ENCODE measurements around the gene ROBO4.

The ROBO4 gene

DNA sequence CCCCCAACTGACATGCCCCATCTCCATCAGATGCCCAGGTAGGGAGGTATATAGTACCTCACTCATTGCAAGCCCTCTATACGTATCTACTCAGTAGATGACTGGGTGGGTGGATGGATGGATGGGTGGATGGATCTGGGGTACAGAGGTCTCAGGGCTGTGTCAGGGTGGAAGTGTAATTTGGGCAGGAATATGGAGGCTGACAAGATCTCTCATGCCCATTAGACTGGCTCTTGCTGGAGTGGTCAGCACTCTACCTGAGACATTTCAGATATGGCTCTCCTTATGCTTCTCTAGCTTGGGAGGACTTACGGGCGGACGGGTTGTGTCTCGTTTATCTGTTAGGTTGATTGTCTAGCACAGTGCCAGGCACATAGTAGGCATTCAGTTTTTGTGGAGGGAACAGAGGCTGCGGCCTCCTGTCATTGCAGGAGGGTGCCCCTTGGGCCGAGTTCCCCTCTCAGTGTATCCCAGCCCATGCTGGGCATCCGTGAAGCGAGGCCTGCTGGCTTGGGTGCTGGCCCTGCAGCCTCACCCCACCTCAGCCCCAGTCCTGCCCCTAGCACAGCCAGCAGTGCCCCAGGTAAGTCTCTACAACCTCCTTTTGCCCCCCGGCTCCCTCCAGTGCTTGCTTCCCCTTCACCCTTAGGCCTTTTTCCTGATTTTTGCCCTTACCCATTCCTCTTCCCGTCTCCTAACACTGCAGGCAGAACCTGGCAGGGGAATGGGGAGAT lies 18.7 kb downstream of the ROBO4 start:
- TF ChIP-seq PPARA (CRISPR knock-in tag; IDR thresholded peaks at IDR 0.05; ENCODE audit: borderline replicate concordance), result no peak
- TF ChIP-seq RARB (CRISPR knock-in tag; IDR thresholded peaks at IDR 0.05), result no peak
- TF ChIP-seq, protein P1, sequence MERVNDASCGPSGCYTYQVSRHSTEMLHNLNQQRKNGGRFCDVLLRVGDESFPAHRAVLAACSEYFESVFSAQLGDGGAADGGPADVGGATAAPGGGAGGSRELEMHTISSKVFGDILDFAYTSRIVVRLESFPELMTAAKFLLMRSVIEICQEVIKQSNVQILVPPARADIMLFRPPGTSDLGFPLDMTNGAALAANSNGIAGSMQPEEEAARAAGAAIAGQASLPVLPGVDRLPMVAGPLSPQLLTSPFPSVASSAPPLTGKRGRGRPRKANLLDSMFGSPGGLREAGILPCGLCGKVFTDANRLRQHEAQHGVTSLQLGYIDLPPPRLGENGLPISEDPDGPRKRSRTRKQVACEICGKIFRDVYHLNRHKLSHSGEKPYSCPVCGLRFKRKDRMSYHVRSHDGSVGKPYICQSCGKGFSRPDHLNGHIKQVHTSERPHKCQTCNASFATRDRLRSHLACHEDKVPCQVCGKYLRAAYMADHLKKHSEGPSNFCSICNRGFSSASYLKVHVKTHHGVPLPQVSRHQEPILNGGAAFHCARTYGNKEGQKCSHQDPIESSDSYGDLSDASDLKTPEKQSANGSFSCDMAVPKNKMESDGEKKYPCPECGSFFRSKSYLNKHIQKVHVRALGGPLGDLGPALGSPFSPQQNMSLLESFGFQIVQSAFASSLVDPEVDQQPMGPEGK (CRISPR knock-in tag; IDR thresholded peaks at IDR 0.05; ENCODE audit: borderline replicate concordance), result no peak
- TF ChIP-seq ESRRG (CRISPR knock-in tag; IDR thresholded peaks at IDR 0.05), result no peak
- TF ChIP-seq TCF4 (CRISPR knock-in tag; IDR thresholded peaks at IDR 0.05; ENCODE audit: borderline replicate concordance), result no peak
- no peak for ATAC-seq

DNA sequence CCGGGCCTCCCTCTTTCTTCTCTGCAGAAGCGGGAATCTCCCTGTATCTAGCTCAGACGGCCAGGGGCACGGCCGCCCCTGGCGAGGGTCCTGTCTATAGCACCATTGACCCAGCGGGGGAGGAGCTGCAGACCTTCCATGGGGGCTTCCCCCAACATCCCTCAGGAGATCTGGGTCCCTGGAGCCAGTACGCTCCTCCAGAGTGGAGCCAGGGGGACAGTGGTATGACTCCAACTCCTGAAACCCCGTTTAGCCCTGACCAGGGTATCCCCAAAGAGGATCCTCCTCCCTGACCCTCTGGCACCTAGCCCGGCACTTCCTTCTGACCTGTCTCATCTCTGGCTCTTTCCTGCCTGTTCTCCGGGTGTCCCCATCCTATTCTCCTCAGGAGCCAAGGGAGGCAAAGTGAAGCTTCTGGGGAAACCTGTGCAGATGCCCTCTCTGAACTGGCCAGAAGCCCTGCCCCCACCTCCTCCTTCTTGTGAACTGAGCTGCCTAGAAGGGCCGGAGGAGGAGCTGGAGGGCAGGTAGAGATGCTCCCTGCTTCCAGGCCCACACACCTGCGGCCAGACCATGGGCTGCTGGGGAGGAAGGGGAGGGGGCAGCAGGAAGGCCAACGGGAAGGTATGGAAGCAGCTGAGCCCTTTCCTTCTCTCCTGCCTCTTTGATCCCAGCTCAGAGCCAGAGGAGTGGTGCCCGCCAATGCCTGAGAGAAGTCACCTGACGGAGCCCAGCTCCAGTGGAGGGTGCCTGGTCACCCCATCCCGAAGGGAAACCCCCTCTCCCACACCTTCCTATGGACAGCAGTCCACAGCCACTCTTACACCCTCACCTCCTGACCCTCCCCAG lies 19.5 kb downstream of the ROBO4 start:
- no peak for ATAC-seq
- TF ChIP-seq CSDC2 (CRISPR knock-in tag; IDR thresholded peaks at IDR 0.05) (no peak), PPARA (CRISPR knock-in tag; IDR thresholded peaks at IDR 0.05; ENCODE audit: borderline replicate concordance) (no peak), BACH2 (CRISPR knock-in tag; IDR thresholded peaks at IDR 0.05; ENCODE audit: borderline replicate concordance) (no peak), ZNF8 (CRISPR knock-in tag; IDR thresholded peaks at IDR 0.05) (no peak), ISL1 (CRISPR knock-in tag; IDR thresholded peaks at IDR 0.05) (no peak), RARB (CRISPR knock-in tag; IDR thresholded peaks at IDR 0.05) (no peak), GLIS3 (CRISPR knock-in tag; IDR thresholded peaks at IDR 0.05) (no peak), ARNTL (CRISPR knock-in tag; IDR thresholded peaks at IDR 0.05; ENCODE audit: borderline replicate concordance, low read depth) (no peak), ZC3H10 (CRISPR knock-in tag; IDR thresholded peaks at IDR 0.05) (no peak)
- TF ChIP-seq, protein P2, sequence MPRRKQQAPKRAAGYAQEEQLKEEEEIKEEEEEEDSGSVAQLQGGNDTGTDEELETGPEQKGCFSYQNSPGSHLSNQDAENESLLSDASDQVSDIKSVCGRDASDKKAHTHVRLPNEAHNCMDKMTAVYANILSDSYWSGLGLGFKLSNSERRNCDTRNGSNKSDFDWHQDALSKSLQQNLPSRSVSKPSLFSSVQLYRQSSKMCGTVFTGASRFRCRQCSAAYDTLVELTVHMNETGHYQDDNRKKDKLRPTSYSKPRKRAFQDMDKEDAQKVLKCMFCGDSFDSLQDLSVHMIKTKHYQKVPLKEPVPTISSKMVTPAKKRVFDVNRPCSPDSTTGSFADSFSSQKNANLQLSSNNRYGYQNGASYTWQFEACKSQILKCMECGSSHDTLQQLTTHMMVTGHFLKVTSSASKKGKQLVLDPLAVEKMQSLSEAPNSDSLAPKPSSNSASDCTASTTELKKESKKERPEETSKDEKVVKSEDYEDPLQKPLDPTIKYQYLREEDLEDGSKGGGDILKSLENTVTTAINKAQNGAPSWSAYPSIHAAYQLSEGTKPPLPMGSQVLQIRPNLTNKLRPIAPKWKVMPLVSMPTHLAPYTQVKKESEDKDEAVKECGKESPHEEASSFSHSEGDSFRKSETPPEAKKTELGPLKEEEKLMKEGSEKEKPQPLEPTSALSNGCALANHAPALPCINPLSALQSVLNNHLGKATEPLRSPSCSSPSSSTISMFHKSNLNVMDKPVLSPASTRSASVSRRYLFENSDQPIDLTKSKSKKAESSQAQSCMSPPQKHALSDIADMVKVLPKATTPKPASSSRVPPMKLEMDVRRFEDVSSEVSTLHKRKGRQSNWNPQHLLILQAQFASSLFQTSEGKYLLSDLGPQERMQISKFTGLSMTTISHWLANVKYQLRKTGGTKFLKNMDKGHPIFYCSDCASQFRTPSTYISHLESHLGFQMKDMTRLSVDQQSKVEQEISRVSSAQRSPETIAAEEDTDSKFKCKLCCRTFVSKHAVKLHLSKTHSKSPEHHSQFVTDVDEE (CRISPR knock-in tag; IDR thresholded peaks at IDR 0.05), result no peak

GRCh38 chr11:124877631-124877909 lies 20.1 kb downstream of the ROBO4 start:
- ATAC-seq, result no peak
- TF ChIP-seq, protein P2 (CRISPR knock-in tag; IDR thresholded peaks at IDR 0.05), result no peak
- TF ChIP-seq OSR1 (CRISPR knock-in tag; IDR thresholded peaks at IDR 0.05) (no peak), ZFP3 (CRISPR knock-in tag; IDR thresholded peaks at IDR 0.05) (no peak), ISL1 (CRISPR knock-in tag; IDR thresholded peaks at IDR 0.05) (no peak), CSDC2 (CRISPR knock-in tag; IDR thresholded peaks at IDR 0.05) (no peak), ZNF8 (CRISPR knock-in tag; IDR thresholded peaks at IDR 0.05) (no peak), ZC3H10 (CRISPR knock-in tag; IDR thresholded peaks at IDR 0.05) (no peak), TOX (CRISPR knock-in tag; IDR thresholded peaks at IDR 0.05; ENCODE audit: borderline replicate concordance) (no peak)
- TF ChIP-seq, protein P3, sequence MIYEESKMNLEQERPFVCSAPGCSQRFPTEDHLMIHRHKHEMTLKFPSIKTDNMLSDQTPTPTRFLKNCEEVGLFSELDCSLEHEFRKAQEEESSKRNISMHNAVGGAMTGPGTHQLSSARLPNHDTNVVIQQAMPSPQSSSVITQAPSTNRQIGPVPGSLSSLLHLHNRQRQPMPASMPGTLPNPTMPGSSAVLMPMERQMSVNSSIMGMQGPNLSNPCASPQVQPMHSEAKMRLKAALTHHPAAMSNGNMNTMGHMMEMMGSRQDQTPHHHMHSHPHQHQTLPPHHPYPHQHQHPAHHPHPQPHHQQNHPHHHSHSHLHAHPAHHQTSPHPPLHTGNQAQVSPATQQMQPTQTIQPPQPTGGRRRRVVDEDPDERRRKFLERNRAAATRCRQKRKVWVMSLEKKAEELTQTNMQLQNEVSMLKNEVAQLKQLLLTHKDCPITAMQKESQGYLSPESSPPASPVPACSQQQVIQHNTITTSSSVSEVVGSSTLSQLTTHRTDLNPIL (CRISPR knock-in tag; IDR thresholded peaks at IDR 0.05; ENCODE audit: low read depth), result no peak

Measured in SK-N-SH treated with all-trans-retinoic acid at 6 μM for 48 hours (cell line).